ENCODE measurements around the gene TARBP1.

Gene TARBP1

GRCh38 chr1:234484218-234484617 is 5.2 kb upstream of the TARBP1 start:
- DNase-seq: no peak

- DNase-seq: no peak
Observed at GRCh38 chr1:234481771-234482170, 2.8 kb upstream of the TARBP1 start.

- DNase-seq: no peak
Observed at GRCh38 chr1:234479866-234480265, 887 bp upstream of the TARBP1 start.

GRCh38 chr1:234479310-234479559 is 256 bp upstream of the TARBP1 start:
- no peak for DNase-seq

DNA sequence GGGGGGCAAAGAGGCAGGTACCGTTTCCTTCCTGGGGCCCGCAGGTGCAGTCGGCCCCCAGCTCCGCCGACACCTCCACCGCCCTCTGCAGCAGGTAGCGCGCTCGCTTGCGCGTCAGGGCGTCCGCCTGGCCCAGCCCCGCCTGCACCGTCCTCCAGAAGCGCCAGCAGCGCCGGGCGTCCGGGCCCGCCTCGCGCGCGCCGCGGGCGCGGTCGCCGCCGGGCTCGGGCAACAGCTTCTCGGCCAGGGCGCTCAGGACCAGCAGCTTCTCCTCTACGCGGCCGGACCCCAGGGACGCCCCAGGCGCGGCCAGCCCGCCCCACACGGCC is 863 bp downstream of the TARBP1 start:
- peak; percentile 81 for DNase-seq

GRCh38 chr1:234477386-234478151 is 1.4 kb downstream of the TARBP1 start:
- DNase-seq: no peak

- DNase-seq: no peak
Observed at GRCh38 chr1:234476172-234476571, 2.8 kb downstream of the TARBP1 start.

DNA sequence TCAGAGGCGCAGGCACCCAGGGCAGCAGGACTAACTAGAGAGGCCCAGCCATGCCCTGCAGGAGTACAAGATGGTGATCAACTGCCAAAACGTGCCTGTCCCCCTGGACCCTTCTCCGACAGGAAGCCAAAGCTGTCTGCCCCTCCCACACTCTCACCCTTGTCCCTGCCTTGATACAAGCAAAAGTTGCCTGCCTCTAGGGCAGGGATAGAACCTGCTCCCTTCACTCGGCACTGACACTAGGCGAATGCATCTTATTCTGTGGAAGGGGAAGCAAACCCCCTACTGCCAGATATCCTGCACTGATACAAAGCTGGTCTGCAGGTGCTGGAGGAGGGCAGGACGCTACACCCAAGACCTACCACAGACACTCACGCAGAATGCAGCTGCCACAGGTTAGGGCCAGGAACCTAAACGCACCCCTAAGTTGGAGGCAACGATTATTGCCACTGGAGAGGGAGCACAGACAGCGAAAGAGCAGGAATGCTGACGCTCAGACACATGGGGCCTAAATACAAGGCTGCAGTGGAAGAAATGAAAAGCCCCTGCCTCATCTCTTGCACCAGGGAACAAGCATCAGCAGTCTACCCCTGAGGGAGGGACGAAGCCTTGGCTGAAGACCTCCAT is 3.7 kb downstream of the TARBP1 start:
- no peak for DNase-seq

- DNase-seq: no peak
Observed at GRCh38 chr1:234474375-234474774, 4.6 kb downstream of the TARBP1 start.

DNA sequence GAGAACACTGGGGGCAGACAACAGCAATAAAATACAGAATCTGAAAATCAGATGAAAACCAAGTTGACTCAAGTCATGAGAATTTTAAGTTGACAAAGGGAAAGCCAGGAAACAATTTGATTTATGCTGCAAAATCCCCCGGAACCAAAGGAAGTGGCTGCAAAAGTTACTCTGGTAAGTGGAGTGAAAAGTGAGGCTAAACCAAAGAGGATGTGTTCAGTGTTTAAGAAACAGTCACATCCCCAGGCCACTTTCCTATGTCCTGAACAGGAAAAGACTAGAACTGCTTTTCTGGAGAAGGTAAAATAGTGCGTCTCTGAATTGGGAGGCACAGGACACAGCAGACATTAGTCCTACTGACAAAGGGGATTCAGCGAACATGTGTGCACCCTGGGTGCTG is 5.9 kb downstream of the TARBP1 start:
- DNase-seq: no peak

GRCh38 chr1:234469376-234469775 is 9.6 kb downstream of the TARBP1 start:
- no peak for DNase-seq

DNA sequence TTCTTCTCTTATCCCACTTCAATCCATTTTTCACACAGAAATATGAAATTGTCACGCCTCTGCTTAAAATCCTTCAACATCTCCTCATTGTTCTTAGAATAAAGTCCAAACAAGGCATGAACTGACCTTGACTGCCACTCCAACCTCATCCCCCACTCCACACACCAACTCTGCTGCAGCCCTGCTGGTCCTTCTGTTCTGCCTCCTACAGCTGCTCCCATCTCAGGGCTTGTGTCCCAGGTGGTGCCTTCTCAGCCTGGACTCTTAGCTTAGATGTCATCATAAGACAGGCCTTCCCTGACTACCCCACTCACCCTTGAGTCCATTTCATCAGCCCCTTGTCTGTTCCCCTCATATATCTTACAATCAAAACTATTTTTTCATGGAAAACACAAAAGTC is 10.4 kb downstream of the TARBP1 start:
- no peak for DNase-seq

- DNase-seq: no peak
Observed at GRCh38 chr1:234467821-234468220, 11.2 kb downstream of the TARBP1 start.

- no peak for DNase-seq
Observed at GRCh38 chr1:234466945-234467344, 12.0 kb downstream of the TARBP1 start.

DNA sequence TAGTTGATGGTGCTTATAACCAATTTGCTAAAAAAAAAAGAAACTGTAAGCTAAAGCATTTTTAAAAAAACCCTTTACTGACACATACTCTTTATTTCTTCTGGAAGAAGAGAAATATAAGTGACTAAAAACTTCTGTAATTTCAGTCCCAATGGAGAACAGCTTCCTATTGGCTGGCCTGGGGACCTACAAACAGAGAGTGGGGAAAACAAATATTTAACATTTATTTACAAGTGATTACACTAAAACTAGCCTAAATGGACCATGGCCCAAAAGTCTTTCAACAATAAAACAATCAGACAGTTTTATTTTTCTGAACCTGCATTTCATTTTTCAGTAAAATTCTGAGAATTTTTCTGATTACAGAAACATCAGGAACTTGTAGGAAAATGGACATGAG is 15.2 kb downstream of the TARBP1 start:
- no peak for DNase-seq

- DNase-seq: no peak
Observed at GRCh38 chr1:234460652-234461051, 18.3 kb downstream of the TARBP1 start.

GRCh38 chr1:234458352-234459017 is 20.5 kb downstream of the TARBP1 start:
- DNase-seq: no peak

DNA sequence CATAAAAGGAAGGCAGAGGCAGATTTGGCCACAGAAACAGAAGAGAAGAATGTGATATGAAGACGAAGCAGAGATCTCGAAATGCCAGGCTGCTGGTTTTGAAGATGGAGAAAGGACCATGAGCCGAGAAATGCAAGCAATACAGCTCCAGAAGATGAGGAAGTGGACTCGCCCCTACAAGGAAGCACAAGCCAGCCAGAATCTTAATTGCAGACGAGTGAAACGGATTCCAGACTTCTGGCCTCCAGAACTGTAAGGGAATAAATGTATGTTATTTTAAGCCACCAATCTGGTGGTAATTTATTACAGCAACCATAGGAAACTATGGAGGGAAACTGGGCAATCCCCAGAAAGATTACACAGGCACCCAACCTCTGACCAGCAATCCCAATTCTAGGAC is 24.1 kb downstream of the TARBP1 start:
- no peak for DNase-seq

DNA sequence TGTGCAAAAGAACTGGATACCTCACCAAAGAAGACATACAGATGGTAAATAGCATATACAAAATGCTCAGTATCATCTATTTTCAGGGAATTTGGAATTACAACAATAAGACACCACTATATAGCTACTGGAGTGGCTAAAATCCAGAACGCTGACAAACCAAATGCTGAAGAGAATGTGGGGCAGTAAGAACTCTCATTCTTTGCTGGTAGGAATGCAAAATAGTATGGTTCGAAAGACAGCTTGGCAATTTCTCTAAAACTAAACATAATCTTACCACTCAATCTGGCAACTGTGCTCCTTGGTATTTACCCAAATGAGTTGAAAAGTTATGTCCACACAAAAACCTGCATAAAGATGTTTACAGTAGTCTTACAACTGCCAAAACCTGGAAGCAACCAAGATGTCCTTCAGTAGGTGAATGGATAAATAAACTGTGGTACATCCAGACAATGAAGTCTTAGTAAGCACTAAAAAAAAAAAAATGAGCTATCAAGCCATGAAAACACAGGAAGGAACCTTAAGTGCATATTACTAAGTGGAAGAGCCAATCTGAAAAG is 26.5 kb downstream of the TARBP1 start:
- no peak for DNase-seq

DNA sequence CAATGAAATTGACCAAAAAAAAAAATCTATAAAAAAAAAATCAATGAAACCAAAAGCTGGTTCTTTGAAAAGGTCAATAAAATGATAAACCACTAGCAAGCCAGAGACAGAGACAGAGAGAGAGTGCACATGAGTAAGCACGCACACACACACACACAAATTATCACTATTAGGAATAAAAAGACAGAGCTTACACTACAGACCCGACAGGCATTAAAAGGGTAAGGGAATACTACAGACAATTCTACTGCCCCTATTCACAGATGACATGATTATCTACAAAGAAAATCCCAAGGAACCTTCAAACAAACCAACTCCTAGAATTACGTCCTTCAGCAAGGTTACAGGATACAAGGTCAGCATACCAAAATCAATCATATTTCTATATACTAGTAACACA is 38.6 kb downstream of the TARBP1 start:
- DNase-seq: no peak

DNA sequence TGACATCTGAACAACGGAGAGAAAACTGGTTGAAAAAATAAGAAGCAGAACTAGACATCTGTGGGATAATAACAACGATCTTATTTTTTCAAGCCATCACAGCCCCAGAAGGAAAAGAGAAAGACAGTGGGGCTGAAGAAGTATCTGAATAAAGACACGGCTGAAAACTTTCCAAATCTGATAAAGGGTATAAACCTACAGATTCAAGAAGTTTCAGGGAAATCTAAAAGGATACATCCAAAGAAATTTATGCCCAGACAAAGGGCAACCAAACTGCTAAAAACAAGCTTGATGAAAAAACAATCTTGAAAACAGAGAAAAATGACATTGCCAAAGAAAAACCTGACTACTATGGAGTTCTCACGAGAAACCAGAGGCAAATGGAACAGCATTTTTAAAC is 40.4 kb downstream of the TARBP1 start:
- DNase-seq: no peak

GRCh38 chr1:234437423-234438171 is 41.4 kb downstream of the TARBP1 start:
- DNase-seq: no peak

DNA sequence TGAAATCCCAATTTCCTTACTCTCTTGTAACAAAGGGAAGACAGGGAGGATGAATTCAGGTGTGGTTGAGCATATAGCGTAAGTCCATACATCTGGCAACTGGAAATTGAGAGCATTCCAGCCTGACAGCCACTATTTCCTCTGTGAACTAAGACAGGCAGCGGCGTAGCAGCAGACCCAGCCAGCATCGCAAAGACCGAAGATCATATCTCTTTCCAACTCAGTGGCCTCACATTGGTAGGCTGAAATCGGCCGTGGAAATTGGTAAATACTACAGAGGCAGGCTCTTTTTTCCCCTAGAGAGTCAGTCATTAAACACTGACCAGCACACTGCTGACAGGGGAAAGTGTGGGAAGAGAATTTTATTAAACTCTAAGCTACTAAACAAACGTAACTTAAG is 43.4 kb downstream of the TARBP1 start:
- no peak for DNase-seq

DNA sequence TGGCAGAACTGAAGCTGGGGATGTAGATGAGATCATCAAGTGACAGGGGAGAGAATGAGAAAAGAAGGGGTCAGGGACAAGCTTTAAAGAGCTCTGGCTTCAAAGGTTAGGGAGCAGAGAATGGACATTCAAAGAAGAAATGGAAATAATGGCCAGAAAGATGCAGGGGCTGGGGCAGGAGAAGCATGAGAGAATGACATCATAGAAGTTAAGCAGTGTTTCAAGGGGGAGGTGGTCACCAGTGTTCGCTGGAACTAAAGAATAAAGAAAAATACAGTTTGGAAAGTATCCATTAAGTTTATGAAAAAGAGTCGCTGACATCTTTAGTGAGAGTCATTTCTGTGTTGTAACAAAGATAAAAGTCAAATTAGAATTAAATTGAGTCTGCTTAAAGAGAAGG is 44.3 kb downstream of the TARBP1 start:
- DNase-seq: no peak

Data from stimulated activated CD4-positive, alpha-beta T cell treated with anti-CD3 and anti-CD28 coated beads, Interleukin-15, amount 100 ng/mL, for 24 hours (primary cell).